ENCODE measurements around the gene CATSPERB. TPM values are rescaled to one million over a fixed set of nuclear protein-coding genes. Genes with fewer than 3 reads are reported as not detected.

Gene CATSPERB
- total and polyA plus RNA-seq, 10 of the 15 experiments (the other 5 are each of a cell fraction or from before 2014, with no cell fraction given): not detected

- no peak overlapping the region for H3K4me2 ChIP-seq (ENCODE audit: control insufficient read depth, insufficient read depth)
- TF ChIP-seq EP300 (IDR thresholded peaks at IDR 0.05; ENCODE audit: borderline replicate concordance in 1 of 2, control insufficient read depth in 1 of 2, low read depth in 2 of 2, low read length in 2 of 2) (no peak), KDM1A (IDR thresholded peaks at IDR 0.05; ENCODE audit: borderline replicate concordance) (no peak), IRF5 (IDR thresholded peaks at IDR 0.05; ENCODE audit: borderline replicate concordance) (no peak), HDAC2 (IDR thresholded peaks at IDR 0.05) (no peak), ZNF592 (IDR thresholded peaks at IDR 0.05) (no peak), NBN (IDR thresholded peaks at IDR 0.05) (no peak), CEBPZ (IDR thresholded peaks at IDR 0.05; ENCODE audit: low read depth, low read length) (no peak), MLLT1 (IDR thresholded peaks at IDR 0.05) (no peak), NFIC (IDR thresholded peaks at IDR 0.05; ENCODE audit: low read depth, low read length) (no peak)
- in situ Hi-C loops (cut with MboI) (no loop called here), intact Hi-C loops (cut with micrococcal nuclease; ENCODE audit: unreplicated experiment) (no loop called here)
- H3K4me1 ChIP-seq (ENCODE audit: control insufficient read depth, insufficient read depth, low read length): no peaks in the 10 kb centered on the region
- DNase-seq (ENCODE audit: low read depth, low spot score) (no peak), FAIRE-seq (no peak), ATAC-seq (no peak)
- H3K4me3 ChIP-seq: no peak overlapping the region
- H3K27ac ChIP-seq (ENCODE audit: control insufficient read depth, insufficient read depth): no peak overlapping the region
- SMC1A ChIA-PET (ENCODE audit: uncharacterized antibody, unreplicated experiment): no interaction called here
- no peaks in the 10 kb centered on the region for H3K9me3 ChIP-seq (replicated peaks; ENCODE audit: control insufficient read depth, insufficient read depth, low read length)
- H4K20me1 ChIP-seq (ENCODE audit: control insufficient read depth, insufficient read depth): no peaks in the 10 kb centered on the region
- H3K36me3 ChIP-seq (ENCODE audit: control insufficient read depth in 2 of 2, insufficient read depth in 2 of 2, low read length in 1 of 2): no peaks in the 10 kb centered on the region
- H3K79me2 ChIP-seq (ENCODE audit: control insufficient read depth, insufficient read depth, low read length): no peaks in the 10 kb centered on the region
- peaks cover 7 to 13% of the 10 kb centered on the region in 2 experiments for H3K27me3 ChIP-seq (replicated peaks in 1 of 2; ENCODE audit: control insufficient read depth in 2 of 2, insufficient read depth in 2 of 2, low read length in 1 of 2)
- no peak overlapping the region for H3K9ac ChIP-seq (ENCODE audit: control insufficient read depth, insufficient read depth, low read length)
- CTCF ChIA-PET: no interaction called here
- RAD21 ChIA-PET (ENCODE audit: unreplicated experiment): no interaction called here
- 62% methylated on average over 14 of the region's 30 CpGs for WGBS (ENCODE audit: insufficient coverage, insufficient replicate concordance, low lambda C conversion rate, missing lambda C conversion rate)
- POLR2A ChIA-PET: no interaction called here
- no peak overlapping the region for H2AFZ ChIP-seq (ENCODE audit: control insufficient read depth, low read depth, low read length)
- BruUV-seq (replicated peaks): no TSS peak
These were observed 154.2 kb downstream of the CATSPERB start for GRCh38 chr14:91577632-91578233.

Measured in GM12878 (cell line).